Heart left ventricle (tissue), 16 donors: ENCODE data around the gene SLC25A13. TPM values are rescaled to one million over a fixed set of nuclear protein-coding genes. Genes with fewer than 3 reads are reported as not detected.

Experiments
- ATAC-seq, 4 donors: fragments of 200-7000 bp; cut with Tn5 transposase; one replicate each; pipeline ENCODE4 v1.9.1; 2020 to 2022; ENCODE audit warnings: moderate library complexity in 4 of 4, mild to moderate bottlenecking in 3 of 4, moderate number of reproducible peaks in 1 of 4
- DNase-seq, 5 donors: peaks; one replicate each; pipeline ENCODE4 v3.0.0-alpha.2; 2020
- H3K27ac ChIP-seq, 12 donors: fragments of 200-600 bp; sonication (generic) in 4 of 12; one replicate each; pipeline versions ENCODE4 v1.5.0 to v1.8.0; 2016 to 2022; ENCODE audit warnings: mild to moderate bottlenecking in 2 of 12
- H3K27me3 ChIP-seq, 9 donors: fragments of 200-600 bp; sonication (generic) in 2 of 9; one replicate each; pipeline versions ENCODE4 v1.5.1 to v1.8.0; 2016 to 2022; ENCODE audit warnings: mild to moderate bottlenecking in 3 of 9
- H3K36me3 ChIP-seq, 9 donors: fragments of 200-600 bp; sonication (generic) in 2 of 9; one replicate each; pipeline versions ENCODE4 v1.5.0 to v1.8.0; 2018 to 2022; ENCODE audit warnings: mild to moderate bottlenecking in 2 of 9
- H3K4me1 ChIP-seq, 12 donors: fragments of 200-600 bp; sonication (generic) in 4 of 12; one replicate each; pipeline versions ENCODE4 v1.5.0 to v1.8.0; 2016 to 2022; ENCODE audit warnings: mild to moderate bottlenecking in 3 of 12
- H3K4me3 ChIP-seq, 12 donors: fragments of 200-600 bp; sonication (generic) in 4 of 12; one replicate each; pipeline versions ENCODE4 v1.5.0 to v1.8.0; 2017 to 2022; ENCODE audit warnings: mild to moderate bottlenecking in 9 of 12, moderate library complexity in 4 of 12
- H3K9me3 ChIP-seq, 12 donors: fragments of 200-600 bp; sonication (generic) in 4 of 12; one replicate each; pipeline versions ENCODE4 v1.5.0 to v1.8.0; 2016 to 2022; ENCODE audit warnings: mild to moderate bottlenecking in 1 of 12
- POLR2A ChIP-seq, 2 donors: fragments of 450-650 bp; IDR thresholded peaks; one replicate each; pipeline ENCODE4 v1.6.1; 2017; ENCODE audit warnings: antibody characterized with exemption in 2 of 2, mild to moderate bottlenecking in 2 of 2, moderate library complexity in 2 of 2
- WGBS, 4 donors: extraction: QIAGEN DNeasy Blood & Tissue Kit in 2 of 4; methylation state at CpG; one replicate each; pipeline versions ENCODE4 v1.1.5 to v1.1.7; 2013 to 2018; 5-methylcytosine and 5-hydroxymethylcytosine counted together
- intact Hi-C, 10 donors: fragments of 100-400 bp; cut with DNase I; formaldehyde crosslinking; loops; one replicate each; pipeline versions ENCODE4 v1.11.1 to v1.14.2; 2022
- polyA plus RNA-seq, 2 donors: library from polyadenylated mRNA; stranded (reverse); fragments of 200-250 nt; gene quantifications; one replicate each; pipeline ENCODE4 v1.2.3, GENCODE V29; 2013
- total RNA-seq, 9 donors: library from RNA; depleted of rRNA in 2 of 9; stranded (reverse); fragments of >200 nt in 2 of 9; fragmentation: NEBNext Ultra II Directional in 3 of 9; extraction: Animal tissue kit (Norgen Biotek cat#: 25700) in 3 of 9; gene quantifications; one replicate each; pipeline versions ENCODE4 v1.1.0 to v1.2.4, GENCODE V29; 2016 to 2023
- TF ChIP-seq, protein P1 (sequence below), 12 donors: fragments of 200-600 bp; sonication (generic) in 4 of 12; IDR thresholded peaks; one replicate each; pipeline versions ENCODE4 v1.5.0 to v1.8.0; 2018 to 2022; ENCODE audit warnings: antibody characterized with exemption in 12 of 12, mild to moderate bottlenecking in 5 of 12
- donor health status: ischemic (EF 13 %, LVEDD 7.1; RV severe dilation, severe dysfunction).
- donor health status: healthy with polysubstance abuse.
- donor health status: DM: no; HTN: yes; CAD: no.
- donor health status: DM: no; HTN: no; CAD: no.
- donor health status: ischemic (EF 25% LVEDD 6.9; RV normal size, moderate dysfunction).
- donor health status: ischemic (EF 25% LVEDD 5.7; RV mildly dilated, moderate dysfunction).
- donor health status: healthy.
- donor health status: DM: yes; HTN: yes; CAD: no.
- donor health status: ischemic (EF 35%, LVEDD 5.7; RV mildly dilated, moderate dysfunction).
- donor health status: nonischemic (EF 11% LVEDD 7.7; RV severe dilation, severe dysfunction).
- donor health status: DM: yes; HTN: yes; CAD: no.
- donor health status: PGD.
- donor health status: ischemic (EF 29% LVEDD 5.4; RV normal size, mild dysfunction).
- donor health status: nonischemic (EF 23%, LVEDD 6.1; RV moderate dilation, normal function).

SLC25A13 gene
- total and polyA plus RNA-seq, 11 donors: 3.7 to 17.9 (median 11.4) TPM

DNA sequence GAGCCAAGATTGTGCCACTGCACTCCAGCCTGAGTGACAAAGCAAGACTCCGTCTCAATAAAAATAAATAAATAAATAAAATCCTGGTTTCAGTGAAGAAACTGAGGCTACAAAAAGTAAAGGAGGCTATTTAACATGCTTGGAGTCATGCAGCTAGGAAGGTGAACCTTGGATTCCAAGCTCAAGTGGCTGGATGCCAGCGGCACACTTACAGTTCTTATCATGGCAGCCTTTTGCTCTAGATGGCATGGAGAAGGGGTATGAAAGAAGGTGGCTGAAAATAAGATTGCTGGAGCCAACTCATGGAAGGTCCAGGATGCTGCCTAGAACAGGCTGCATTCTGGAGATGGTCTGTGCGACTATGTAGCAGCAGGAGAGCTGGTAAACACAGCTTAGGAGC is 170.0 kb downstream of the SLC25A13 start:
- Histone ChIP-seq H3K9me3 (no peaks in the 10 kb centered on the region), H3K36me3 (peaks cover 0 to 49% (median 14%) of the 10 kb centered on the region in 9 donors), H3K27ac (no peak overlapping the region), H3K4me1 (no peaks in the 10 kb centered on the region), H3K27me3 (no peaks in the 10 kb centered on the region), H3K4me3 (no peak overlapping the region)
- peak in 1 of 4 donors; percentile 20 for ATAC-seq
- DNase-seq: peak in 1 of 5 donors; percentile 24
- TF ChIP-seq, protein P1, sequence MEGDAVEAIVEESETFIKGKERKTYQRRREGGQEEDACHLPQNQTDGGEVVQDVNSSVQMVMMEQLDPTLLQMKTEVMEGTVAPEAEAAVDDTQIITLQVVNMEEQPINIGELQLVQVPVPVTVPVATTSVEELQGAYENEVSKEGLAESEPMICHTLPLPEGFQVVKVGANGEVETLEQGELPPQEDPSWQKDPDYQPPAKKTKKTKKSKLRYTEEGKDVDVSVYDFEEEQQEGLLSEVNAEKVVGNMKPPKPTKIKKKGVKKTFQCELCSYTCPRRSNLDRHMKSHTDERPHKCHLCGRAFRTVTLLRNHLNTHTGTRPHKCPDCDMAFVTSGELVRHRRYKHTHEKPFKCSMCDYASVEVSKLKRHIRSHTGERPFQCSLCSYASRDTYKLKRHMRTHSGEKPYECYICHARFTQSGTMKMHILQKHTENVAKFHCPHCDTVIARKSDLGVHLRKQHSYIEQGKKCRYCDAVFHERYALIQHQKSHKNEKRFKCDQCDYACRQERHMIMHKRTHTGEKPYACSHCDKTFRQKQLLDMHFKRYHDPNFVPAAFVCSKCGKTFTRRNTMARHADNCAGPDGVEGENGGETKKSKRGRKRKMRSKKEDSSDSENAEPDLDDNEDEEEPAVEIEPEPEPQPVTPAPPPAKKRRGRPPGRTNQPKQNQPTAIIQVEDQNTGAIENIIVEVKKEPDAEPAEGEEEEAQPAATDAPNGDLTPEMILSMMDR (IDR thresholded peaks at IDR 0.05): no peak
- no peak for TF ChIP-seq POLR2A (IDR thresholded peaks at IDR 0.05)
- 92 to 96% (median 93%) methylated on average over 3 of the region's 3 CpGs for WGBS, 4 donors
- intact Hi-C loops: no loop called here

DNA sequence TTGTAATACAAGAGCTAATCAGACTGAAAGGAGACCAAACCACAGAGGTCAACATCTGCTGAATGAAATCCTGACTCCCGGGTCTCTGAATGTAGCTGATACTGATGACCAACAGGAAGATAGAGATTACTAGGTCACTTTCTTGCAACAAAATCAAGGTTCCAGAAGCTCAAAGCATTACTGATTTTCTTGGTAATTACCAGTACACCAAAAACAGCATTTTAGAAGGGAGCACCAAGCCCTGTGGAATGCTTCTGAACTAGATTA is 177.7 kb downstream of the SLC25A13 start:
- Histone ChIP-seq H3K4me1 (no peaks in the 10 kb centered on the region), H3K27me3 (no peaks in the 10 kb centered on the region), H3K36me3 (peaks cover 0 to 83% (median 53%) of the 10 kb centered on the region in 9 donors), H3K9me3 (no peaks in the 10 kb centered on the region), H3K27ac (no peak overlapping the region), H3K4me3 (no peak overlapping the region)
- no peak for DNase-seq
- TF ChIP-seq, protein P1 (IDR thresholded peaks at IDR 0.05): no peak
- no peak for TF ChIP-seq POLR2A (IDR thresholded peaks at IDR 0.05)
- no peak for ATAC-seq
- intact Hi-C loops: no loop called here
- 71 to 92% (median 77%) methylated on average over 1 of the region's 1 CpG for WGBS, 4 donors

DNA sequence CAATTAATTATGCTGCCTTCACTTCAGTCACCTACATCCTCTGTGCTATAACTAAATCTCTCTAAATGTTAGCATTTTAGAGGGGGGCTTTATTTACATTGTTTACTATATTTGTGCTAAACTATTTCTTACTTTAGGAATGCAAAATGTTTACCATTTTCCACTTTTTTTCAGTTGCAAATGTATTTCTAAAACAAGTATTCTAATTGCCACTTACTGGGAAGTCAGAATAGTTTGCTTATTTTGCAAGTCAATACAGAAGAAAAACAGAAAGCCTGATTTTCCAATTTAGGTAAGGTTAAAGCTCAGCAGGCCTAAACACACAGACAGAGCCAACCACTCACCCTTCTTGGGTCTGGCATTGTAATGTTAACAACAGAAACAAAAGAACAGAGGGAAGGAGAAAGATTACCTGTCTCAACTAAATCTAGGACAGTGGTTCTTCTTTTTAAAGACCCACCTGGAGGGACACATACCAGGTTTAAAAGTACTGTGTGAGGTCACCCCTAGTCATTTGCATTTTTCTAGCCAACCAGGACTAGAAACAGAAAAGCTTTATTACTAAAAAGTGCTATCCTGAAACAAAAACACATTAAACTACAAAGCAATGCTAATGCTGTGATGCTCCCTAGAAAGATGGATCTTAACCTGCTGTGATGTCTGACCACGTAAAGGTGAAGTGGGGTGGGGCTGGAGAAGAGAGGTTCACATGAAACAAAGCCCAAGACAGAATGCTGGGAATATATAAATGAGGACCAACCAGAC is 178.2 kb downstream of the SLC25A13 start:
- Histone ChIP-seq H3K27ac (no peak overlapping the region), H3K4me3 (no peak overlapping the region), H3K9me3 (no peaks in the 10 kb centered on the region), H3K4me1 (no peaks in the 10 kb centered on the region), H3K27me3 (no peaks in the 10 kb centered on the region), H3K36me3 (peaks cover 0 to 78% (median 52%) of the 10 kb centered on the region in 9 donors)
- DNase-seq: no peak
- ATAC-seq: no peak
- WGBS, 4 donors: 88 to 94% (median 93%) methylated on average over 1 of the region's 1 CpG
- intact Hi-C loops: no loop called here
- TF ChIP-seq POLR2A (IDR thresholded peaks at IDR 0.05): no peak
- TF ChIP-seq, protein P1 (IDR thresholded peaks at IDR 0.05): no peak

DNA sequence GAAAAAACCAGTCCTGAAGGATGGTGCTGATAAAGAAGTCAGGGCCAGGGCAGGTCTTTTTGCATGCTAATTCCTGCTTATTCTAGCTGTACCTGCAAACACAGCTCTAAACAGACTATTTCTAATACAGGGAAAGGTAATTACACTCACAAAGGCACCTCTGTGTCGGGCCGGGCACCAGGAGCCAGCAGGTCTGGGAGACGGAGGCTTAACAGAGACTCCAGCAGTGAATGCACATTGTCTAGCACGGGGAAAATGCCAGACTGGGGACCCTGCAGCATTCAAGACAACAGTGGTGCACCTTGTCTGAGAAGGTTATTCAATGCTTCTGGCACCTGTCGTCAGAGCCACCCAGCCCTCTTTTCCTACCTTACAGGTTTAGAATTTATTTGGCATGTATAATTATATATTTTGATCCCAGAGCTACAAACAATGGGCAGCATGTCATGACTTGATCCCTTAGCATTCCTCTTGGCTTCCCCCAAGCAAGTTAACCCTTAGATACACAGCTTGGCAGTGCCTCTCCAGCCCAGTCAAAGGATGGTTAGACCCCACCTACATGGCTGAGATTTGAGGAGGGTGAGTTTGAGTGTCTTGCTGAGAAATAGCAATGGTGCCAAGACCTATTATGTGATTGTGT is 185.2 kb downstream of the SLC25A13 start:
- ATAC-seq (no peak), DNase-seq (no peak)
- Histone ChIP-seq H3K36me3 (peaks cover 0 to 56% (median 19%) of the 10 kb centered on the region in 9 donors), H3K4me3 (no peak overlapping the region), H3K27me3 (no peaks in the 10 kb centered on the region), H3K9me3 (no peaks in the 10 kb centered on the region), H3K4me1 (no peaks in the 10 kb centered on the region), H3K27ac (no peak overlapping the region)
- 97 to 99% (median 97%) methylated on average over 5 of the region's 5 CpGs for whole genome bisulfite sequencing, 4 donors
- TF ChIP-seq, protein P1 (IDR thresholded peaks at IDR 0.05): no peak
- TF ChIP-seq POLR2A (IDR thresholded peaks at IDR 0.05): no peak
- intact Hi-C loops: no loop called here
